ENCODE results near the gene SERPINH1.

Gene SERPINH1

GRCh38 chr11:75562836-75563484 is 907 bp downstream of the SERPINH1 start:
- H3K4me3 ChIP-seq (ENCODE audit: low read depth, low read length): no peak overlapping the region
- DNase-seq (ENCODE audit: low read depth): no peak
- TF ChIP-seq CTCF (IDR thresholded peaks at IDR 0.05; ENCODE audit: control insufficient read depth, extremely low read depth, insufficient read depth): no peak

- no peak overlapping the region for H3K4me3 ChIP-seq (ENCODE audit: low read depth, low read length)
- no peak for DNase-seq (ENCODE audit: low read depth)
- no peak for TF ChIP-seq CTCF (IDR thresholded peaks at IDR 0.05; ENCODE audit: control insufficient read depth, extremely low read depth, insufficient read depth)
Observed at GRCh38 chr11:75563501-75563977, 1.5 kb downstream of the SERPINH1 start.

GRCh38 chr11:75563978-75564552 is 2.0 kb downstream of the SERPINH1 start:
- DNase-seq (ENCODE audit: low read depth): no peak
- no peak overlapping the region for H3K4me3 ChIP-seq (ENCODE audit: low read depth, low read length)
- no peak for TF ChIP-seq CTCF (IDR thresholded peaks at IDR 0.05; ENCODE audit: control insufficient read depth, extremely low read depth, insufficient read depth)

- DNase-seq (ENCODE audit: low read depth): no peak
- no peak overlapping the region for H3K4me3 ChIP-seq (ENCODE audit: low read depth, low read length)
- TF ChIP-seq CTCF (IDR thresholded peaks at IDR 0.05; ENCODE audit: control insufficient read depth, extremely low read depth, insufficient read depth): no peak
Observed at GRCh38 chr11:75565221-75565814, 3.3 kb downstream of the SERPINH1 start.

- H3K4me3 ChIP-seq (ENCODE audit: low read depth, low read length): no peak overlapping the region
- no peak for TF ChIP-seq CTCF (IDR thresholded peaks at IDR 0.05; ENCODE audit: control insufficient read depth, extremely low read depth, insufficient read depth)
- DNase-seq (ENCODE audit: low read depth): no peak
Observed at GRCh38 chr11:75565916-75566762, 4.1 kb downstream of the SERPINH1 start.

- no peak for DNase-seq (ENCODE audit: low read depth)
- TF ChIP-seq CTCF (IDR thresholded peaks at IDR 0.05; ENCODE audit: control insufficient read depth, extremely low read depth, insufficient read depth): no peak
- no peak overlapping the region for H3K4me3 ChIP-seq (ENCODE audit: low read depth, low read length)
Observed at GRCh38 chr11:75566763-75567279, 4.8 kb downstream of the SERPINH1 start.
